ENCODE data around the gene ERBB4. TPM values are rescaled to one million over a fixed set of nuclear protein-coding genes. Genes with fewer than 3 reads are reported as not detected.

Gene ERBB4
- total RNA-seq, 6 donors from 2014 or later, result 3.3 to 24.2 (median 11.7) TPM

GRCh38 chr2:211709389-211709788 is 829.2 kb downstream of the ERBB4 start:
- DNase-seq (no peak), ATAC-seq (ENCODE audit: low FRiP score in 2 of 2) (no peak)
- H3K36me3 ChIP-seq, result no peaks in the 10 kb centered on the region
- TF ChIP-seq CTCF (IDR thresholded peaks at IDR 0.05), result no peak
- no peak for TF ChIP-seq POLR2A (IDR thresholded peaks at IDR 0.05)
- H3K27ac ChIP-seq, result no peak overlapping the region
- H3K9me3 ChIP-seq, result no peaks in the 10 kb centered on the region
- H3K4me1 ChIP-seq, result no peaks in the 10 kb centered on the region
- no peak overlapping the region for H3K4me3 ChIP-seq
- H3K27me3 ChIP-seq, result no peaks in the 10 kb centered on the region
- 33 to 47% methylated on average over 1 of the region's 1 CpG for WGBS, 2 donors

GRCh38 chr2:211692689-211693088 is 845.9 kb downstream of the ERBB4 start:
- DNase-seq (no peak), ATAC-seq (ENCODE audit: low FRiP score in 2 of 2) (no peak)
- H3K27me3 ChIP-seq, result no peaks in the 10 kb centered on the region
- H3K4me1 ChIP-seq, result no peaks in the 10 kb centered on the region
- WGBS, 2 donors, result 74 to 80% methylated on average over 2 of the region's 2 CpGs
- TF ChIP-seq POLR2A (IDR thresholded peaks at IDR 0.05) (no peak), CTCF (IDR thresholded peaks at IDR 0.05) (no peak)
- no peak overlapping the region for H3K4me3 ChIP-seq
- H3K27ac ChIP-seq, result no peak overlapping the region
- H3K36me3 ChIP-seq, result no peaks in the 10 kb centered on the region
- H3K9me3 ChIP-seq, result no peaks in the 10 kb centered on the region

- ATAC-seq (ENCODE audit: low FRiP score in 2 of 2) (no peak), DNase-seq (no peak)
- H3K27ac ChIP-seq, result no peak overlapping the region
- no peaks in the 10 kb centered on the region for H3K4me1 ChIP-seq
- 64 to 85% methylated on average over 1 of the region's 1 CpG for WGBS, 2 donors
- no peaks in the 10 kb centered on the region for H3K36me3 ChIP-seq
- no peak overlapping the region for H3K4me3 ChIP-seq
- TF ChIP-seq POLR2A (IDR thresholded peaks at IDR 0.05) (no peak), POLR2AphosphoS5 (IDR thresholded peaks at IDR 0.05) (no peak), EP300 (IDR thresholded peaks at IDR 0.05) (no peak), CTCF (IDR thresholded peaks at IDR 0.05) (no peak)
- H3K9me3 ChIP-seq, result no peaks in the 10 kb centered on the region
- H3K27me3 ChIP-seq, result no peaks in the 10 kb centered on the region
Measured at GRCh38 chr2:211690736-211691135, 847.9 kb downstream of the ERBB4 start.

- 52 to 73% methylated on average over 2 of the region's 2 CpGs for WGBS, 2 donors
- H3K4me3 ChIP-seq, result no peak overlapping the region
- ATAC-seq (ENCODE audit: low FRiP score in 2 of 2), result no peak
- no peaks in the 10 kb centered on the region for H3K36me3 ChIP-seq
- no peak for TF ChIP-seq CTCF (IDR thresholded peaks at IDR 0.05)
- no peak for TF ChIP-seq EP300 (IDR thresholded peaks at IDR 0.05)
- TF ChIP-seq POLR2A (IDR thresholded peaks at IDR 0.05), result no peak
- TF ChIP-seq POLR2AphosphoS5 (IDR thresholded peaks at IDR 0.05), result no peak
- no peaks in the 10 kb centered on the region for H3K27me3 ChIP-seq
- no peaks in the 10 kb centered on the region for H3K4me1 ChIP-seq
- peaks cover 0 to 17% (median 10%) of the 10 kb centered on the region in 4 donors for H3K9me3 ChIP-seq
- no peak for DNase-seq
- H3K27ac ChIP-seq, result no peak overlapping the region
Measured at GRCh38 chr2:211688196-211688595, 850.4 kb downstream of the ERBB4 start.

GRCh38 chr2:211674715-211675114 is 863.9 kb downstream of the ERBB4 start:
- H3K36me3 ChIP-seq, result no peaks in the 10 kb centered on the region
- WGBS, 2 donors, result 72 to 84% methylated on average over 2 of the region's 2 CpGs
- H3K9me3 ChIP-seq, result peaks cover 0 to 3% (median 0%) of the 10 kb centered on the region in 4 donors
- TF ChIP-seq POLR2AphosphoS5 (IDR thresholded peaks at IDR 0.05) (no peak), EP300 (IDR thresholded peaks at IDR 0.05) (no peak), POLR2A (IDR thresholded peaks at IDR 0.05) (no peak), CTCF (IDR thresholded peaks at IDR 0.05) (no peak)
- H3K4me1 ChIP-seq, result no peaks in the 10 kb centered on the region
- H3K27me3 ChIP-seq, result no peaks in the 10 kb centered on the region
- ATAC-seq (ENCODE audit: low FRiP score in 2 of 2), result no peak
- H3K27ac ChIP-seq, result no peak overlapping the region
- DNase-seq, result no peak
- no peak overlapping the region for H3K4me3 ChIP-seq
